DND-41 (cell line): ENCODE measurements around the gene PDE4B.
"Not testable (repeated sequence)": the region's sequence is repeated elsewhere in the genome, so short reads cannot be mapped to it uniquely, and the experiment has no call there.

ENCODE experiments used
- ATAC-seq: fragments of 200-7000 bp; cut with Tn5 transposase; 3 replicates; pipeline ENCODE4 v1.9.1; 2021; ENCODE audit warnings: low read depth; ENCODE audit not compliant: insufficient read depth
- DNase-seq: peaks from one replicate; pipeline ENCODE4 v3.0.0-alpha.2; 2020
- H2AFZ ChIP-seq: 2 replicates; pipeline ENCODE4 v1.6.0; 2012; ENCODE audit warnings: low read depth, low read length
- H3K27ac ChIP-seq: 2 replicates; pipeline ENCODE4 v1.5.1; 2012; ENCODE audit warnings: low read length, inconsistent platforms
- H3K27me3 ChIP-seq: fragments of 200-600 bp; sonication (generic); 2 replicates; pipeline ENCODE4 v1.6.0; 2012; ENCODE audit warnings: low read length, mild to moderate bottlenecking, inconsistent platforms; ENCODE audit not compliant: insufficient read depth, poor library complexity
- H3K36me3 ChIP-seq: 2 replicates; pipeline ENCODE4 v1.5.1; 2012; ENCODE audit warnings: low read length, inconsistent platforms; ENCODE audit not compliant: insufficient read depth
- H3K4me1 ChIP-seq: 2 replicates; pipeline ENCODE4 v1.5.1; 2012; ENCODE audit warnings: mild to moderate bottlenecking, low read length; ENCODE audit not compliant: insufficient read depth
- H3K4me2 ChIP-seq: 2 replicates; pipeline ENCODE4 v1.6.0; 2012; ENCODE audit warnings: mild to moderate bottlenecking, moderate library complexity, low read length, inconsistent platforms; ENCODE audit not compliant: insufficient read depth
- H3K4me3 ChIP-seq, 2 experiments: fragments of 200-600 bp in 1 of 2; shearing (Covaris generic) in 1 of 2; 2 replicates each; pipeline ENCODE4 v1.5.1; 2012 to 2016; ENCODE audit warnings: inconsistent platforms in 2 of 2, low read length in 2 of 2, mild to moderate bottlenecking in 2 of 2, low read depth in 1 of 2, moderate library complexity in 1 of 2
- H3K79me2 ChIP-seq: 2 replicates; pipeline ENCODE4 v1.6.0; 2012; ENCODE audit warnings: low read length, inconsistent platforms; ENCODE audit not compliant: insufficient read depth
- H3K9ac ChIP-seq: 2 replicates; pipeline ENCODE4 v1.6.0; 2012; ENCODE audit warnings: low read depth, mild to moderate bottlenecking, inconsistent platforms, low read length, moderate library complexity
- H3K9me3 ChIP-seq: 2 replicates; pipeline ENCODE4 v1.5.1; 2012; ENCODE audit warnings: low read length, moderate library complexity, mild to moderate bottlenecking, inconsistent platforms; ENCODE audit not compliant: insufficient read depth, severe bottlenecking
- H4K20me1 ChIP-seq: 2 replicates; pipeline ENCODE4 v1.6.0; 2012; ENCODE audit warnings: low read length; ENCODE audit not compliant: insufficient read depth
- EZH2 ChIP-seq: IDR thresholded peaks from 3 replicates; pipeline ENCODE4 v1.6.1; 2012; ENCODE audit warnings: borderline replicate concordance, low read depth, mild to moderate bottlenecking, moderate library complexity, low read length, inconsistent platforms; ENCODE audit not compliant: severe bottlenecking
- TF ChIP-seq, protein P1 (sequence below): IDR thresholded peaks from 2 replicates; pipeline ENCODE4 v1.5.1; 2012; ENCODE audit warnings: borderline replicate concordance, low read length, moderate library complexity, mild to moderate bottlenecking; ENCODE audit not compliant: poor library complexity, severe bottlenecking; ENCODE audit errors: extremely low read depth

PDE4B gene

DNA sequence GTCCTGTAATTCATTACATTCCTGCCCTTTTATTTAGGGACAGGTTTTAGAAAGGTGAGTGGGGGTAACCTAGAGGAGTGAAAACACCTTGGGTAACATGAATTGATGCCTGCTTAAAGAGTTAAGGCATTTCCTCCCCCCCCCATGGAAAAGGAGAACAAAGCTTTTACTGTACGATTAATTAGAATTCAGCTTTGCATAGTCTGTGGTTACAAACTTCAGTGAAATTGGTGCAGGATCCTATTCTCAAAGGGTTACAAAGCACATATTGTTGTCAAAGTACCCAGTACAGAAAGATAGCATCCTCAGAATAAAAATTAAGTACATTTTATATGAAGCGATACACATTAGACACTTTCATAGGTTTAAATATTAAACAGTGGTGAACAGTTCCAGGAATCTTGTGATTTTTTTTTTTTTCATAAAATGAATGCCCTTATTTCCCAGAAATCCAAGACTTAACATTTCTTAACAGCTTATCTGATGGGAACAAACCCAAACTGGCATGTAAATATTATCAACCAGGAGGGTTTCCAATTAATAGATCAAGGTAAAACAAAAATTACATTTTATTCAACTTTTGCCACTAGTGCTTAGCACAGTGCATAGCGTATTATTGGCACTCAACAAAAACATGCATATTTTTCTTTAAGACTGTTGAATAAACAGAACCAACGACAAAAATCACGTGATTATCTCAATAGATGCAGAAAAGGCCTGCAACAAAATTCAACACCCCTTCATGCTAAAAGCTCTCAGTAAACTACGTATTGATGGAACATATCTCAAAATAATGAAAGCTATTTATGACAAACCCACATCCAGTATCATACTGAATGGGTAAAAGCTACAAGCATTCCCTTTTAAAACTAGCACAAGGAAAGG is 172.7 kb downstream of the PDE4B start:
- no peak overlapping the region for H3K27ac ChIP-seq
- no peak overlapping the region for H3K4me2 ChIP-seq
- H3K4me1 ChIP-seq: no peaks in the 10 kb centered on the region
- no peaks in the 10 kb centered on the region for H3K27me3 ChIP-seq
- no peak for DNase-seq
- no peak overlapping the region for H2AFZ ChIP-seq
- ATAC-seq: no peak
- no peak overlapping the region for H3K4me3 ChIP-seq
- H3K9me3 ChIP-seq: no peaks in the 10 kb centered on the region
- no peaks in the 10 kb centered on the region for H4K20me1 ChIP-seq
- TF ChIP-seq EZH2: no peak
- TF ChIP-seq, protein P1, sequence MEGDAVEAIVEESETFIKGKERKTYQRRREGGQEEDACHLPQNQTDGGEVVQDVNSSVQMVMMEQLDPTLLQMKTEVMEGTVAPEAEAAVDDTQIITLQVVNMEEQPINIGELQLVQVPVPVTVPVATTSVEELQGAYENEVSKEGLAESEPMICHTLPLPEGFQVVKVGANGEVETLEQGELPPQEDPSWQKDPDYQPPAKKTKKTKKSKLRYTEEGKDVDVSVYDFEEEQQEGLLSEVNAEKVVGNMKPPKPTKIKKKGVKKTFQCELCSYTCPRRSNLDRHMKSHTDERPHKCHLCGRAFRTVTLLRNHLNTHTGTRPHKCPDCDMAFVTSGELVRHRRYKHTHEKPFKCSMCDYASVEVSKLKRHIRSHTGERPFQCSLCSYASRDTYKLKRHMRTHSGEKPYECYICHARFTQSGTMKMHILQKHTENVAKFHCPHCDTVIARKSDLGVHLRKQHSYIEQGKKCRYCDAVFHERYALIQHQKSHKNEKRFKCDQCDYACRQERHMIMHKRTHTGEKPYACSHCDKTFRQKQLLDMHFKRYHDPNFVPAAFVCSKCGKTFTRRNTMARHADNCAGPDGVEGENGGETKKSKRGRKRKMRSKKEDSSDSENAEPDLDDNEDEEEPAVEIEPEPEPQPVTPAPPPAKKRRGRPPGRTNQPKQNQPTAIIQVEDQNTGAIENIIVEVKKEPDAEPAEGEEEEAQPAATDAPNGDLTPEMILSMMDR: no peak
- no peak overlapping the region for H3K9ac ChIP-seq
- H3K79me2 ChIP-seq: no peaks in the 10 kb centered on the region
- H3K36me3 ChIP-seq: no peaks in the 10 kb centered on the region

DNA sequence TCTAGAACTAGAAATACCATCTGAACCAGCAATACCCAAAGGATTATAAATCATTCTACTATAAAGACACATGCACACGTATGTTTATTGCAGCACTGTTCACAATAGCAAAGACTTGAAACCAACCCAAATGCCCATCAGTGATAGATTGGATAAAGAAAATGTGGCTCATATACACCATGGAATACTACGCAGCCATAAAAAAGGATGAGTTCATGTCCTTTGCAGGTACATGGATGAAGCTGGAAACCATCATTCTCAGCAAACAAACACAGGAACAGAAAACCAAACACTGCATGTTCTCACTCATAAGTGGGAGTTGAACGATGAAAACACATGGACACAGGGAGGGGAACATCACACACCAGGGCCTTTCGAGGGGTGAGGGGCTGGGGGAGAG is 174.8 kb downstream of the PDE4B start:
- H3K79me2 ChIP-seq, H3K9me3 ChIP-seq, ATAC-seq, DNase-seq, H3K4me3 ChIP-seq, H3K36me3 ChIP-seq, H3K9ac ChIP-seq, H4K20me1 ChIP-seq, H3K4me1 ChIP-seq, H3K4me2 ChIP-seq, H2AFZ ChIP-seq, H3K27me3 ChIP-seq, H3K27ac ChIP-seq: not testable (repeated sequence)

DNA sequence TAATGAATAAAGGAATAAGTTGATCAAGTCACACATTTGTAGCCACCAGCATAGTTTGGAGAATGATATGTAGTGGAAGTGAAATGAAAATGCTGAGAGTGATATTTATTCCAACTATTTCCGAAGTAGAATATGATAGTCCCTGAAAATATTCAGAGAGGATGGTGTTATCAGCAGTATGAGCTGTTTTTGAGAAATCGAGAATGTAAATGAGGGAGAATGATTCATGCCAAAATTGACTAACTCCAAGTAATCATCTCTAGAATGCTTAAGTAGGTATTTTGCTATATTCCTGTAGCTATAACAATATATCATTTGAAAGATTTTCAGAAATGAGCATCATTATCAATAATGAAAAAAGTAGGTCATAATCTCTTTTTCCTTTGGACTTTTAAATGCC is 178.9 kb downstream of the PDE4B start:
- no peak overlapping the region for H3K27ac ChIP-seq
- no peaks in the 10 kb centered on the region for H3K27me3 ChIP-seq
- H3K4me1 ChIP-seq: no peaks in the 10 kb centered on the region
- H3K4me2 ChIP-seq: no peak overlapping the region
- no peaks in the 10 kb centered on the region for H4K20me1 ChIP-seq
- TF ChIP-seq EZH2: no peak
- TF ChIP-seq, protein P1: no peak
- H3K9ac ChIP-seq: no peak overlapping the region
- H3K4me3 ChIP-seq: no peak overlapping the region
- no peak for ATAC-seq
- peaks cover 10% of the 10 kb centered on the region for H3K9me3 ChIP-seq
- DNase-seq: no peak
- no peak overlapping the region for H2AFZ ChIP-seq
- H3K79me2 ChIP-seq: no peaks in the 10 kb centered on the region
- no peaks in the 10 kb centered on the region for H3K36me3 ChIP-seq

DNA sequence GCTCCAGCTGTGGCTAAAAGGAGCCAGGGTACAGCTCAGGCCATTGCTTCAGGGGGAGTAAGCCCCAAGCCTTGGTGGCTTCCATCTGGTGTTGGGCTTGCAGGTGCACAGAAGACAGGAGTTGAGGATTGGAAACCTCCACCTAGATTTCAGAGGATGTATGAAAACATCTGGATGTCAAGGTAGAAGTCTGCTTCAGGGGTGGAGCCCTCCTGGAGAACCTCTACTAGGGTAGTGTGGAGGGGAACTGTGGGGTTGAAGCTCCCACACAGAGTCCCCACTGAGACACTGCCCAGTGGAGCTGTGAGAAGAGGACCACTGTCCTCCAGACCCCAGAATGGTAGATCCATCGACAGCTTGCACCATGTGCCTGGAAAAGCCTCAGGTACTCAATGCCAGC is 183.0 kb downstream of the PDE4B start:
- no peak overlapping the region for H3K4me2 ChIP-seq
- peaks cover 10% of the 10 kb centered on the region for H3K9me3 ChIP-seq
- H3K4me3 ChIP-seq: no peak overlapping the region
- H3K27ac ChIP-seq: no peak overlapping the region
- no peaks in the 10 kb centered on the region for H3K27me3 ChIP-seq
- TF ChIP-seq, protein P1: no peak
- no peak for TF ChIP-seq EZH2
- no peaks in the 10 kb centered on the region for H3K79me2 ChIP-seq
- H4K20me1 ChIP-seq: no peaks in the 10 kb centered on the region
- no peaks in the 10 kb centered on the region for H3K4me1 ChIP-seq
- H3K9ac ChIP-seq: no peak overlapping the region
- no peak for ATAC-seq
- H3K36me3 ChIP-seq: no peaks in the 10 kb centered on the region
- H2AFZ ChIP-seq: no peak overlapping the region
- no peak for DNase-seq
